ENCODE measurements around the gene MASP1. TPM values are rescaled to one million over a fixed set of nuclear protein-coding genes. Genes with fewer than 3 reads are reported as not detected.

The MASP1 gene
- polyA plus RNA-seq, 1 donor (not counting 4 experiments of a cell fraction or from before 2014, with no cell fraction given), result not detected

- dilution Hi-C loops (cut with MboI; ENCODE audit: extremely low pct_ligation_motif_present, low sequenced_read_pairs), result no loop called here
- no peak for TF ChIP-seq EZH2 (IDR thresholded peaks at IDR 0.05; ENCODE audit: low read length)
- no peak for TF ChIP-seq CTCF (optimal IDR thresholded peaks at IDR 0.05 in 1 of 3, IDR thresholded peaks at IDR 0.05 in 1 of 3, conservative IDR thresholded peaks at IDR 0.05 in 1 of 3; ENCODE audit: extremely low read depth in 1 of 3, insufficient read depth in 2 of 3, low read length in 3 of 3)
- Histone ChIP-seq H3K4me3 (ENCODE audit: control insufficient read depth in 2 of 3, extremely low read depth in 1 of 3, insufficient read depth in 2 of 3, low read depth in 1 of 3, low read length in 3 of 3) (no peak overlapping the region), H3K9me1 (ENCODE audit: control insufficient read depth, extremely low read depth, insufficient read depth, low read length) (no peaks in the 10 kb centered on the region), H4K20me1 (ENCODE audit: control insufficient read depth, extremely low read depth, insufficient read depth, low read length) (no peaks in the 10 kb centered on the region), H3K27me3 (ENCODE audit: control insufficient read depth, extremely low read depth, insufficient read depth, low read length) (no peaks in the 10 kb centered on the region), H3K27ac (ENCODE audit: control insufficient read depth, insufficient read depth, low read length) (no peak overlapping the region), H2AFZ (ENCODE audit: control insufficient read depth, low read length) (no peak overlapping the region), H3K79me2 (ENCODE audit: control insufficient read depth, insufficient read depth, low read length) (no peaks in the 10 kb centered on the region), H3K36me3 (ENCODE audit: control insufficient read depth in 2 of 2, extremely low read depth in 1 of 2, insufficient read depth in 2 of 2, low read length in 2 of 2) (no peaks in the 10 kb centered on the region), H3K4me2 (ENCODE audit: control insufficient read depth, extremely low read depth, insufficient read depth, low read depth, low read length) (no peak overlapping the region), H3K9ac (ENCODE audit: control insufficient read depth, extremely low read depth, insufficient read depth, low read length) (no peak overlapping the region), H3K9me3 (ENCODE audit: control insufficient read depth, low read depth, low read length) (no peaks in the 10 kb centered on the region), H3K4me1 (ENCODE audit: control insufficient read depth, extremely low read depth, insufficient read depth, low read length) (peaks cover 24% of the 10 kb centered on the region)
- DNase-seq (ENCODE audit: low read depth, low spot score) (no peak), FAIRE-seq (no peak)
Measured at GRCh38 chr3:187185759-187186158, 105.8 kb downstream of the MASP1 start.

Other genes starting within 250 kb of the MASP1 start
- 10.3 to 20.0 TPM (median 10.9 TPM) in 3 replicates for gene RPL39L, start 152.2 kb downstream of the MASP1 start, polyA plus RNA-seq
- gene RTP1, start 94.3 kb downstream of the MASP1 start, polyA plus RNA-seq, result not detected in 3 replicates
- gene RTP4, start 76.6 kb upstream of the MASP1 start, polyA plus RNA-seq, result 0.38 to 0.56 TPM (median 0.46 TPM) in 3 replicates